GM19438 (cell line): ENCODE measurements around the gene CCR6.
"Not testable (repeated sequence)": the region's sequence is repeated elsewhere in the genome, so short reads cannot be mapped to it uniquely, and the experiment has no call there.

ENCODE experiments used
- ATAC-seq: cut with Tn5 transposase; IDR thresholded peaks from one replicate; pipeline ENCODE4 v1.9.1; 2021; ENCODE audit warnings: low read depth; ENCODE audit not compliant: unreplicated experiment

The CCR6 gene

DNA sequence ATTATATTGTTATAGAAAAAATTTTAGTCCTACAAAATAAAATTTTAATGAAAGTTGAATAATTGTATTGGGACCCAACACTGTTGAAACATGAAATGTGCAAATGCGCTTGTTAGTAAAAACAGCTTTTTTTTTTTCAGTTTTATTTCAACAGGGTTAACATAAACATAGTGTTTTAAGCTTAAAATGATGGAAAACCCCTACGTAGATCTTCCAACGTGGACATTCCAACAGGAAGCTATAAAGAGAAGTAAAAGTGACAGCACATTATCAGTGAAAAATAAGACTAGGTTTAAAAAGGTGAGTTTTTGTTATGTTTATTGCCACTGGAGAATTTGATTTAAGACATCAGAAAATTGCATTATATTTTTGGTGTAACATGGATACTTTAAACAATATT lies 41.4 kb downstream of the CCR6 start:
- no peak for ATAC-seq

DNA sequence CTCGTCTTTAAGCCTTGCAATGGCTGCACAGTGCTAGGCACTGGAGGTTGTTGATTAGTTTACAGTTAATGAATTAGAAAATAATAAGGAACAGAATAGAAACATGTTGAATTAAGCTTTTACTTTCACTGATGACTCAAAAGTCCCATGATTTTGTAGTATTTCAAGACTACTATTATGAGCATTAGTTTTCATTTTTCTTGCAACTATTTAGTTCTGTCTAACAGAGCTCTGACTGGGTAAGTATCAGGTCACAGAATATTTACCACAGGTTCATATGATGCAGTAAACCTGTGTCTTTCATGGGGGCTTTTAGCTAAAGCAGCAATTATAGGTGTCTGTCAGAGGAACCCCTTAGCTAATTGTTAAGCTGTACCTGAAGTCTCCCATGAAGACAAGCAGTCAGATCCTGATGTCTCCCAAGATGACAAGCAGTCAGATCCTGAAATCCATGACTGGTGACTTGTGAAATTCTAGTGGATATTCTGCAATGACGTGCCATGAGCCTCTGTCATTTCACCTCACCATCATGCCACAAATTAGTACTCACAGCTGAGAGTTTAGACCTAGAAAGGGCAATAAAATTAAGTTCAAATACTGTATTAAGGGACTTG lies 43.1 kb downstream of the CCR6 start:
- no peak for ATAC-seq

DNA sequence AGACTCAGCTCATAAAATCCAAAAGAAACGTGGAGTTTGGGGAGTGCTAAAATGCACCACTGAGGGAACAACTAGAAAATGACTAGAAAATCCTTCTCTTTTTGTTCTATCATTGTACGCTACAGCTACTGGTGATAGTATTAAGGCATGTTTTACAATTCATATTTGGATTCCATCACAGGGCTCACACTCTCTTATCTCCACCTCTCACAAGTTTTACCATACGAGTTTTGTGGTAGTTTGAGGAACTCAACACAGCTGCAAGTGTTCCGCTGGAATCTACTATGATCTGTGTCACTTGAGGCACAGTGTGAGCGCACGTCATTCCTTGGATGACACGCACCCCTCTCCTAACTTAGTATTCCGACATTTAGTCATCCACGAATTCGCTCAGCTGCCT lies 44.8 kb downstream of the CCR6 start:
- ATAC-seq, result not testable (repeated sequence)

DNA sequence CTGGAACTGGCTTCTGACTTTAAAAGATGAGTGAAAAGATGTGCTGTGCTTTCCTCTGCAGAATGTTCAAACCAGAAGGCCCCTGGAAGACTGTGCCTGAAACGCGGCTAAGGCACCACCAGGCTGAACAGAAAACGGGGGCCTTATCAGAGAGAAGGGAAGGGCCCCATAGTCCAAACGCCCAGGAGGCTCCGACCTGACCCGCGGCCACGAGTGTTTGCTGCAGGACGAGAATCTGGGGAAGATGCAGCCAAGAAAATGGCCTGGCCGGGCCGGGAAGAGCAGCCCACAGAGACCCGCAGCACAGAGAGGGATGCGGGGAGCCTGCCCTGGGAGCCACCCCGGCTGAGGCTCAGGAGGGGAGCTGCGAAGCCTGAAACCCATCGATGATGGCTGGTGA lies 45.4 kb downstream of the CCR6 start:
- not testable (repeated sequence) for ATAC-seq

DNA sequence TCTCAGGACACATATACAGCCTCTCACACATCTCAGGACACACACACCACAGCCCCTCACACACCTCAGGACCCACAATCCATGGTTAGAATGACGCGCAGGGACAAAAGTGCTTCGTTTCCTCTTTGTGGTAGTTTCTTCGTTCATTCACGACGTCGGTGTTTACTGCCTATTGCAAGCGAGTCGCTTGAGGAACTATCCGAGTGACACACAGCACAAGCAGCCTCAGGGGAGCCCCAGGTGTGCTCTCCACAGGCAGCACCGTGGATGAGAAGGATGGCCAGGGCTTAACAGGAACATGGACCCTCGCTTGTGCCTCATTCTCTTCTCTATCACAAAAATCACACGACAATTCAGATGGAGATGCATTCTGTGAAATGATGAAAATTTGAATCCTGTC lies 47.0 kb downstream of the CCR6 start:
- ATAC-seq, result not testable (repeated sequence)

DNA sequence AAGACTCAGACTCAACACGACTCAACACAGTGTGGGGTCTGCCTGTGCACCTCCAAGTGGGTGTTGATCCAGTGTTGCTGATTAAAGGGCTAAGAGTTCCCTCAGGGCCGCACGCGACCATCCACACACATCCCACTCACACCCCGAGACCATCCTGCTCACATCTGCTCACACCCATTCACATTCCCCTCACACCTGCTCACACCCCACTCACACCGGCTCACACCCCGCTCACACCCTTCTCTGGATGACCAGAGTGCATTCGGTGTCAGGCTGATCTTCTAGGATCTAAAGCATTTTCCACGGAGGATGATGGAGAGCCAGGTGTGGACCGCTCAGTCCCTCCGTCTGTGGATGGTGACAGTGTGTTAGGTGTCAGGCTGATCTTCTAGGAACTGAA lies 48.4 kb downstream of the CCR6 start:
- ATAC-seq, result not testable (repeated sequence)

DNA sequence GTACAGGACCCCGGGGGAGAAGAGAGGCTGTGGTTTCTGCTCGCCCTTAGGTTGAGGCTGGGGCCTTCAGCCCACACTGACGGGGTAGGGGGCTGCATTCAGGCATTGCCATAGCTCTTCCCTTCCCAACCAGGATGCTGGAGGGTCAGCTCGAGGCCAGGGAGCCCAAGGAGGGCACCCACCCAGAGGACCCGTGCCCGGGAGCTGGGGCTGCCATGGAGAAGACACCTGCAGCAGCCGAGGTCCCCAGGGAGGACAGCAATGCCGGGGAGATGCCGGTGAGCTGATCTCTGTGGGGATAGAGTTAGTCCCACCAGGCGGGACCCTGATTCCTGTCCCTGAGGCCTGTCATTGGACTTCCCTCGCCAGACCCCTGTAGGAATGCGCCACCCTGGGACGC lies 49.1 kb downstream of the CCR6 start:
- ATAC-seq, result not testable (repeated sequence)

DNA sequence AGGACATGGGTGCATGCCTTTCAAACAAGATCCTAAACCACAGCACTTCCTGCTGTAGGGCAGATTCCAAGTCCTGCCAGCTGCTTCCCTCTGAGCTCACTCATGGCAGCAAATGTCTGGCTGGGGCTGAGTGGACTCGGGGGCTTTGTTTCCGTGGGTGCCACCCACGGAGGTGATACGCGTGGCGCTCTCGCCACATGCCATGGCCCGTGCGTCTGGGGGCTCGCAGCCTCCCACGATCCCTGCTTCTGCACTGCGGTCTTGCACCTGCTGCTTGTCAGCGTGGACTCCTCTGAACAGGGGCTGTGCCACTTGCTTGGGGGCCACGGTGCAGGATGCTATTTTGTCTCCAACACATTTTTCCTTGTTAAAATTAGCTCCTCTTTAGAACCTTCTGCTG lies 54.4 kb downstream of the CCR6 start:
- not testable (repeated sequence) for ATAC-seq

DNA sequence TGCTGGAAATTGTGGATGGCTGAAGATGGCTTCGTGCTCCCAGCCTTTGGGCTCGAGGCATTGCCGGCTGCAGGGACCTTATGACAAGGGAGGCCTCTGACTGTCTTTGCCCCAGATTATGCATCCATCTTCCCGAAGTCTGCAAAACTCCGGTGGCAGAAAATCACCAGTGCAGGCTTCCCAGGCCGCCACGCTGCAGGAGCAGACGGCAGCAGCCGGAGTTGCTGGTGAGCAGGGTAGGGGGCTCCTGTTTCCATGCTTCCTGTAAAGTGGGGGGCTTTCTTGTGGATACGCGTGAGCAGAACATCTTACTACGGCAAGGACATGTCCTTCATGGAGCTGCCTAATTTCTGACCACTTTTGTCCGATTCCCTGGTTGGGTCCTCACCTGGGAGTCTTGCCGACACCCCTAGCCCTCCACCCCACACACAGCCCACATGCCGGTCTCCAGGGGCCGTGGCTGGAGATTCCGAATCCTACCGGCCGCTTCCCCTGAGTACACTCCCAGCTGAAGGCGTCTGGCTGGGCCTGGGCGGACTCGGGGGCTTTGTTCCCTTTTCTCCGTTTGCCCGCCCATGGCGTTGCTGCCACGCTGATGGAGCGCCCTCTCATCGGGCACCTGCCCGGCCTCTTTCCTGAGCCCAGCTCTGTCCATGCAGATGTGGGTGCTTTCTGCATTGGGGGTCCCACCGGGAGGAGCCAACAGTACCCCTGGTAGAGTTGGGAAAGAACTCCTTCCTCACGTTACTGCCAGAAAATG lies 56.2 kb downstream of the CCR6 start:
- ATAC-seq, result not testable (repeated sequence)

DNA sequence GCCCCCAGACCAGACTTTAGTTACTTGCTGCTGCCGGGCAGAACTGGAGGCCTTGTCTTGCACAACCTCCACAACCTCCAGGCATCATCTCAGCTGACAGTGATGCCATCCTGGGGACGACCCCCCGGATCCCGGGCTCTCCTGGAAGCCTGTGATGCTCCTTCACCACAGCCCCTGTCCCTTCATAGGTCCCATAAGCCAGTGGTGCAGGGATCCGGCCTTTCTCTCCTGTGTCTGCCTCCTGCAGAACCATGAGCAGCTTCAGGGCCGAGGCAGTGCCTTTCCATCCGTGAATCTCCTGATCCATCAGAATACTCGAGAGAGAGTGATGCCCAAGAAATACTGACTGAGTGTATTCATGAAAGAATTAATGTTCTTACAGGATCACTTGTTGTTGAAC lies 57.2 kb downstream of the CCR6 start:
- ATAC-seq, result not testable (repeated sequence)

DNA sequence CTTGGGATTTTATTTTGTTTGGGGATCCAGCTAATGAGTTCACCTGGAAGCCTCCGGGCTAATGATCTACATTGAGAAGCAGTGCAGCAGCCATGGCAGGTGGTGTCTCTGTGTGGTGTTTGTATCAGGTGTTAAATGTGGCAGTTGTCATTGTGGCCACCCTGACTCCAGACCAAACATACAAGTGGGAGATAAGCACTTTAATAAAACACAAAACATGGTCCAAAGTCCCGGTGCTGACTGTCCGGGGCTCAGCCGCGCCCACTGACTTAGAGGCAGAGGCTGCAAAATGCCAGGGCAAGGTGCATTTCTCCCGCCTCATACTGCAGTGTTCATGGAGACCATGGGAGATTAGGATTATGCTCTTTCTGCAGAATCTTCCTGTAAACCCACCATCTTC lies 58.5 kb downstream of the CCR6 start:
- not testable (repeated sequence) for ATAC-seq

DNA sequence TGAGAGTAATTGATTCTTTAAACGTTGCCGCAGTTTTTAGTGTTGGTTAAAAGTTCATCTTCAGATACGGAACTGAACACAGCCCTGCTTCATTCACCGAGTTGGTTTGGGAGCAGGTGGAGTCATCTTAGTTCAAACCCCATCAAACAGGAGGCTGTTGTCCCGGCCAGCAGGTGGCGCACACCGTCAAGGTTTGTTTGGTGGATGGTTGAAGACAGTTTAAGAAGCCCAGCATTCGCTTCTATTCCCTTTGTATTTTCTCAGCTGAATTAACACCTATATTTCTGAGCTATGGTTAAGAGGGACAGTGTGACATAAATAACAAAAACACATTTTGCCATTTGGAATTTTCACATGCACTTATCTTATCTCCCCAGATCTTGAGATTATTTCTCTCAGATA lies 60.0 kb downstream of the CCR6 start:
- peak; percentile 78 for ATAC-seq

DNA sequence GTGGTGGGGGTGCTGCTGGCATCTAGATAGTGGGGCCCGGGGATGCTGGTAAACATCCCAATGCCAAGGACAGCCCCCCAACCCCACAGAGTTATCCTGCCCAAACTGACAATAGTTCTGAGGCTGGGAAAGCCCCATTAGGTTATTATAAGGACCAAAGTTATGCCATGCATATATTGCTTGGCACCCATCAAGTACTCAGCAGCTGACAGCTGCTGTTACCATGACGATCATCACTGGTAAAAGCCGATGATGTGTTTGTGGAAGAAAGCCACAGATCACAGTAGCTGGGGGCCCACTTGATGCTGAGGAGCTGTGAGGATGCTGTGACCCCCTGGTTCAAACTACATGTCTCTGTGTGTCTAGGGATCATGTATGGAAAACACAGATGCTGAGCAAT lies 62.2 kb downstream of the CCR6 start:
- ATAC-seq, result not testable (repeated sequence)

DNA sequence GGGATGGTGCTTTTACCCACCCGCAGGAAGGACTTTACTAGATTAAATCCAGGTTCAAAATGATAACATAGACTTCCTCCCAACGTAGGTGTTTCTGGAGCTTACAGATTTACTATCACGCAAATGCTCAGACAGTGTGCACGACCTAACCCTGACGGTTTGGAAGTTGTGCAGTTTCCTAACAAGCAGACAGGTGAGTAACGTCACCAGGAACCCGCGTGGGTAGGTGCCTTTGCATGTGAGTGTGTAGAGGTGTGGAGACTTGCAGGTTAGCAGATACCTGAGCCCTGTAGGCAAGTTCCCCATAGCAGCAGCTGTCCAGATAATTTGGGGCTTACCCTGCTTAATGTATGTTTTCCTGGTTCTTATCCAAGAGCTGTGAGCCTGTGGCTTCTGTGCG lies 64.4 kb downstream of the CCR6 start:
- not testable (repeated sequence) for ATAC-seq
